K562 (cell line): ENCODE data around the gene USHBP1. TPM values are rescaled to one million over a fixed set of nuclear protein-coding genes. Genes with fewer than 3 reads are reported as not detected.

Source experiments
- CHD2 ChIP-seq: IDR thresholded peaks from 2 replicates; pipeline ENCODE4 v1.6.1; 2011; ENCODE audit warnings: low read depth, low read length
- KAT8 ChIP-seq: fragments of 450-650 bp; IDR thresholded peaks from 2 replicates; pipeline ENCODE4 v1.6.1; 2016; ENCODE audit warnings: low read depth, mild to moderate bottlenecking
- NCOR1 ChIP-seq: fragments of 450-650 bp; IDR thresholded peaks from 2 replicates; pipeline ENCODE4 v1.6.1; 2016; ENCODE audit warnings: mild to moderate bottlenecking, moderate library complexity
- NONO ChIP-seq, 2 experiments: fragments of 200-400 bp in 1 of 2; fragments of 450-650 bp in 1 of 2; formaldehyde crosslinking in 1 of 2; IDR thresholded peaks; 2 replicates each; pipeline ENCODE4 v1.6.1; 2017; ENCODE audit warnings: low read depth in 2 of 2, mild to moderate bottlenecking in 2 of 2, moderate library complexity in 2 of 2, low read length in 1 of 2
- PHF20 ChIP-seq: fragments of 450-650 bp; IDR thresholded peaks from 2 replicates; pipeline ENCODE4 v1.6.1; 2018; ENCODE audit not compliant: partially characterized antibody
- PHF8 ChIP-seq: fragments of 200-600 bp; sonication (generic); IDR thresholded peaks from 2 replicates; pipeline ENCODE4 v1.6.1; 2012; ENCODE audit warnings: mixed run types, mild to moderate bottlenecking, inconsistent platforms, low read length, moderate library complexity, borderline replicate concordance
- POLR2A ChIP-seq: fragments of 450-650 bp; conservative IDR thresholded peaks from 2 replicates; pipeline ENCODE4 v1.6.1; 2016
- POLR2AphosphoS5 ChIP-seq: IDR thresholded peaks from 2 replicates; pipeline ENCODE4 v1.6.1; 2011; ENCODE audit warnings: mild to moderate bottlenecking, low read depth, low read length, moderate library complexity; ENCODE audit not compliant: control insufficient read depth, insufficient read depth
- TAF1 ChIP-seq: IDR thresholded peaks from 2 replicates; pipeline ENCODE4 v1.6.1; 2011; ENCODE audit warnings: mild to moderate bottlenecking, low read length, moderate library complexity; ENCODE audit not compliant: insufficient read depth, control insufficient read depth, severe bottlenecking; ENCODE audit errors: extremely low read depth
- VEZF1 ChIP-seq: fragments of 200-800 bp; sonication (Bioruptor generic); IDR thresholded peaks from 2 replicates; pipeline ENCODE4 v1.6.1; 2017; ENCODE audit warnings: missing genetic modification characterization, missing compliant biosample characterization
- ZFP36 ChIP-seq: fragments of 150-350 bp; IDR thresholded peaks from 2 replicates; pipeline ENCODE4 v1.6.1; 2018; ENCODE audit warnings: low read length, low read depth; ENCODE audit not compliant: partially characterized antibody
- ZNF511 ChIP-seq: sonication (generic); formaldehyde crosslinking; IDR thresholded peaks from 2 replicates; pipeline ENCODE4 v1.8.0; 2022; ENCODE audit warnings: mild to moderate bottlenecking, missing genetic modification reagents
- polyA plus RNA-seq, 8 experiments: library from polyadenylated mRNA; depleted of rRNA in 4 of 8; stranded (reverse) in 5 of 8; unstranded in 3 of 8; fragments of >200 nt; fragmentation: Nextera tagmentation in 2 of 8; fragmentation: Illumina TruSeq in 1 of 8; extraction: Ambion mirVana in 2 of 8; extraction: Trizol in 1 of 8; gene quantifications; 2 replicates each; pipeline versions ENCODE4 v1.2.1 to v1.2.3, GENCODE V29; 2011 to 2014; ENCODE audit warnings: inconsistent platforms in 1 of 8, missing spikeins in 1 of 8
- total RNA-seq, 7 experiments: library from RNA; depleted of rRNA in 6 of 7; stranded (reverse); fragments of >200 nt in 6 of 7; fragmentation: Illumina TruSeq in 2 of 7; extraction: Trizol in 2 of 7; gene quantifications; 2 replicates each; pipeline versions ENCODE4 v1.2.1 to v1.2.3, GENCODE V29; 2011 to 2021; ENCODE audit warnings: low replicate concordance in 1 of 7
- TF ChIP-seq, protein P1 (sequence below), 3 experiments: fragments of 200-800 bp in 1 of 3; sonication (Bioruptor generic) in 1 of 3; sonication (generic) in 1 of 3; formaldehyde crosslinking in 1 of 3; IDR thresholded peaks; 2 replicates each; pipeline versions ENCODE4 v1.6.1 to v1.8.0; 2016 to 2022; ENCODE audit warnings: mild to moderate bottlenecking in 2 of 3, missing compliant biosample characterization in 2 of 3, missing genetic modification characterization in 2 of 3, missing genetic modification reagents in 1 of 3
- TF ChIP-seq, protein P2 (sequence below): sonication (generic); formaldehyde crosslinking; IDR thresholded peaks from 2 replicates; pipeline ENCODE4 v1.8.0; 2022; ENCODE audit warnings: mild to moderate bottlenecking, missing genetic modification reagents
- TF ChIP-seq, protein P3 (sequence below): fragments of 200-400 bp; formaldehyde crosslinking; IDR thresholded peaks from 2 replicates; pipeline ENCODE4 v1.6.1; 2017; ENCODE audit warnings: mild to moderate bottlenecking, low read depth, low read length, moderate library complexity

Gene USHBP1
- total and polyA plus RNA-seq, 9 of the 15 experiments (the other 6 are each of a cell fraction or from before 2014, with no cell fraction given), result 0.03 to 0.10 (median 0.05) TPM; not detected in 5

DNA sequence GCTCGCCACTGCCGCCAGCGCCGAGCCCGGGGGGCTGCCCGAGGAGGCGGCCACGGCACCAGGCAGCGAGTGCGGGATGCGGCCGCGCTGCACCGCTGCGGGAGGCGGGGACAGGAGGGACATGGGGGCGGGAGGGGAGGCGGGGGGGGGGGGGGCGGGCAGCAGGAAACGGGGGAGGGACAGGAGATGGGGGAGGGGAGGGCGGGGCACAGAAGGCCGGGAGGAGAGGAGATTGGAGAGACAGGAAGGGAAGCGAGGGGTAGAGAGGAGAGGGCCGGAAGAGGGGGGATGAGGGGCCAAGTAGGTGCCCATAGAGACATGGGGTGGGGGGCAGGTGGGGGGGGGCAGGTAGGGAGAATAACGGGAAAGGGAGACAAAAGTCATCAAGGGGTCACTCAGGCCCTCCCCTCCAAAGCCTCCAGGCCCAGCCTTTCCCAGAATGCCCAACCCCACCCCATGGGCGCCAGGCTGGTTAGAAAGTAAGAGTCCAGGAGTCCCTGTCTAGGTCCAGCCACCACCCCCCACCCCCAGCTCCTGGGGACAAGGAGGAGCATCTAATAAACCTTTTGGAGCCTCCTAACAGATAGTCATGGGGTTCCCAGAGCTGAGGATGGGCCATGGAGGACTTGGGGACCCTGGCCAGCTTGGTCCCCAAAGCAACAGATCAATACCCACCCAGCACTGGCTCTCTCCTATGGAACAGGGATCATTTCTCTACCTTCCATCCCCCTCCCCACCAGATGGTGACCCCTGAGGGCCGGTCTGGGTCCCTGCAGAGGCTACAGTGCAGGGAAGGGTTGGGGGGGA is 28.4 kb downstream of the USHBP1 start (continued):
- TF ChIP-seq POLR2A, result 0 out of 2 replicates have a peak, but pooled peaks have one; percentile 39
- peak; percentile 87 for TF ChIP-seq ZFP36
- 0 out of 4 replicates have a peak, but pooled peaks have one; percentile 4 to 28 for TF ChIP-seq NONO (IDR thresholded peaks at IDR 0.05; ENCODE audit: low read depth in 2 of 2, low read length in 1 of 2)
- TF ChIP-seq KAT8, result no peak
- no peak for TF ChIP-seq CHD2
- TF ChIP-seq, protein P1, sequence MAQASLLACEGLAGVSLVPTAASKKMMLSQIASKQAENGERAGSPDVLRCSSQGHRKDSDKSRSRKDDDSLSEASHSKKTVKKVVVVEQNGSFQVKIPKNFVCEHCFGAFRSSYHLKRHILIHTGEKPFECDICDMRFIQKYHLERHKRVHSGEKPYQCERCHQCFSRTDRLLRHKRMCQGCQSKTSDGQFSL (CRISPR knock-in tag; IDR thresholded peaks at IDR 0.05), result 0 out of 2 replicates have a peak, but pooled peaks have one; percentile 30
- TF ChIP-seq, protein P1 (tag; IDR thresholded peaks at IDR 0.05), result peak in 1 of 2 experiments; percentile 90; a peak in 2 of 4 replicates
- TF ChIP-seq VEZF1 (CRISPR knock-in tag), result peak; percentile 96
- TF ChIP-seq, protein P2, sequence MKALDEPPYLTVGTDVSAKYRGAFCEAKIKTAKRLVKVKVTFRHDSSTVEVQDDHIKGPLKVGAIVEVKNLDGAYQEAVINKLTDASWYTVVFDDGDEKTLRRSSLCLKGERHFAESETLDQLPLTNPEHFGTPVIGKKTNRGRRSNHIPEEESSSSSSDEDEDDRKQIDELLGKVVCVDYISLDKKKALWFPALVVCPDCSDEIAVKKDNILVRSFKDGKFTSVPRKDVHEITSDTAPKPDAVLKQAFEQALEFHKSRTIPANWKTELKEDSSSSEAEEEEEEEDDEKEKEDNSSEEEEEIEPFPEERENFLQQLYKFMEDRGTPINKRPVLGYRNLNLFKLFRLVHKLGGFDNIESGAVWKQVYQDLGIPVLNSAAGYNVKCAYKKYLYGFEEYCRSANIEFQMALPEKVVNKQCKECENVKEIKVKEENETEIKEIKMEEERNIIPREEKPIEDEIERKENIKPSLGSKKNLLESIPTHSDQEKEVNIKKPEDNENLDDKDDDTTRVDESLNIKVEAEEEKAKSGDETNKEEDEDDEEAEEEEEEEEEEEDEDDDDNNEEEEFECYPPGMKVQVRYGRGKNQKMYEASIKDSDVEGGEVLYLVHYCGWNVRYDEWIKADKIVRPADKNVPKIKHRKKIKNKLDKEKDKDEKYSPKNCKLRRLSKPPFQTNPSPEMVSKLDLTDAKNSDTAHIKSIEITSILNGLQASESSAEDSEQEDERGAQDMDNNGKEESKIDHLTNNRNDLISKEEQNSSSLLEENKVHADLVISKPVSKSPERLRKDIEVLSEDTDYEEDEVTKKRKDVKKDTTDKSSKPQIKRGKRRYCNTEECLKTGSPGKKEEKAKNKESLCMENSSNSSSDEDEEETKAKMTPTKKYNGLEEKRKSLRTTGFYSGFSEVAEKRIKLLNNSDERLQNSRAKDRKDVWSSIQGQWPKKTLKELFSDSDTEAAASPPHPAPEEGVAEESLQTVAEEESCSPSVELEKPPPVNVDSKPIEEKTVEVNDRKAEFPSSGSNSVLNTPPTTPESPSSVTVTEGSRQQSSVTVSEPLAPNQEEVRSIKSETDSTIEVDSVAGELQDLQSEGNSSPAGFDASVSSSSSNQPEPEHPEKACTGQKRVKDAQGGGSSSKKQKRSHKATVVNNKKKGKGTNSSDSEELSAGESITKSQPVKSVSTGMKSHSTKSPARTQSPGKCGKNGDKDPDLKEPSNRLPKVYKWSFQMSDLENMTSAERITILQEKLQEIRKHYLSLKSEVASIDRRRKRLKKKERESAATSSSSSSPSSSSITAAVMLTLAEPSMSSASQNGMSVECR (CRISPR knock-in tag), result peak; percentile 15; the same call in 1 of the 2 replicates
- TF ChIP-seq NCOR1, result no peak
- TF ChIP-seq POLR2AphosphoS5, result 0 out of 2 replicates have a peak, but pooled peaks have one; percentile 56
- TF ChIP-seq, protein P3, sequence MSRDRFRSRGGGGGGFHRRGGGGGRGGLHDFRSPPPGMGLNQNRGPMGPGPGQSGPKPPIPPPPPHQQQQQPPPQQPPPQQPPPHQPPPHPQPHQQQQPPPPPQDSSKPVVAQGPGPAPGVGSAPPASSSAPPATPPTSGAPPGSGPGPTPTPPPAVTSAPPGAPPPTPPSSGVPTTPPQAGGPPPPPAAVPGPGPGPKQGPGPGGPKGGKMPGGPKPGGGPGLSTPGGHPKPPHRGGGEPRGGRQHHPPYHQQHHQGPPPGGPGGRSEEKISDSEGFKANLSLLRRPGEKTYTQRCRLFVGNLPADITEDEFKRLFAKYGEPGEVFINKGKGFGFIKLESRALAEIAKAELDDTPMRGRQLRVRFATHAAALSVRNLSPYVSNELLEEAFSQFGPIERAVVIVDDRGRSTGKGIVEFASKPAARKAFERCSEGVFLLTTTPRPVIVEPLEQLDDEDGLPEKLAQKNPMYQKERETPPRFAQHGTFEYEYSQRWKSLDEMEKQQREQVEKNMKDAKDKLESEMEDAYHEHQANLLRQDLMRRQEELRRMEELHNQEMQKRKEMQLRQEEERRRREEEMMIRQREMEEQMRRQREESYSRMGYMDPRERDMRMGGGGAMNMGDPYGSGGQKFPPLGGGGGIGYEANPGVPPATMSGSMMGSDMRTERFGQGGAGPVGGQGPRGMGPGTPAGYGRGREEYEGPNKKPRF, result no peak
- TF ChIP-seq PHF8, result no peak
- TF ChIP-seq TAF1, result peak; percentile 64
- no peak for TF ChIP-seq PHF20
- TF ChIP-seq ZNF511 (CRISPR knock-in tag), result no peak
